Ureter (tissue), 1 donor: ENCODE data around the gene ACVR2B. TPM values are rescaled to one million over a fixed set of nuclear protein-coding genes. Genes with fewer than 3 reads are reported as not detected.

Experiments
- DNase-seq: peaks from one replicate; pipeline ENCODE4 v3.0.0-alpha.2; 2020; ENCODE audit warnings: low spot score
- total RNA-seq: library from RNA; stranded (reverse); gene quantifications from one replicate; pipeline ENCODE4 v1.2.4, GENCODE V29; 2023
- donor health status: DM: yes; HTN: yes; CAD: no.

Gene ACVR2B
- total RNA-seq, 1 donor from 2014 or later = 11.8 TPM

DNA sequence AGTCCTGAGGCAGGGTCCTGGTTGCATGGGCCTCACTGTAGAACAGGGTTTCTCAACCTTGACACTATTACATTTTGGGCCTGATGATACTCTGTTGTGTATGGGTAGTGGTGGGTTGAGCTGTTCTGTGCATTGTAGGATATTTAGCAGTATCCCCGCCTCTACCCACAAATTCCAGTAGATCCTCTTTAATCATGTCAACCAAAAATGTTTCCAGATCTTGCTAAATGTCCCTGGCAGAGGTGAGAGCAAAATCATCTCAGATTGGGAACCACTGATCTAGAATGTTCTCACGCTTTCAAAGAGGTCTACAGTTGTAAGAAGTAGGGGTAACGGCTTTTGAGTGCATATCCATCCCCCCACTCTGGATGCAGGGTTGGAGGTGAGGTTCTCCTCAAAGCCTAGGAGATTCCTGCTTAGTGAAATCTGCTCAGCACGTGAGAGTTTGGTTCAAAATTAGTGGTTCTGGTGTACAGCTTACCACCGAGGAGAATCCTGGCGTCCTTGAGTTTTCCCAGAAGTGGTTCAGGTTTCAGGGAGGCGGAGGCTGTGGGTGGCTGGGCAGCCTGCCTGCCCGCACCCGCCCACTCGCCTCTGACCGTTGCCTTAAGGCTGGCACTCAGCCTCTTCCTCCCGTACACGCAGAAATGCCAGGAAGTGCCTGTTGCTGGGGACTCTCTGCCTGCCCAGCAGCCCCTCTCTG is 5.3 kb downstream of the ACVR2B start:
- peak; percentile 67 for DNase-seq

DNA sequence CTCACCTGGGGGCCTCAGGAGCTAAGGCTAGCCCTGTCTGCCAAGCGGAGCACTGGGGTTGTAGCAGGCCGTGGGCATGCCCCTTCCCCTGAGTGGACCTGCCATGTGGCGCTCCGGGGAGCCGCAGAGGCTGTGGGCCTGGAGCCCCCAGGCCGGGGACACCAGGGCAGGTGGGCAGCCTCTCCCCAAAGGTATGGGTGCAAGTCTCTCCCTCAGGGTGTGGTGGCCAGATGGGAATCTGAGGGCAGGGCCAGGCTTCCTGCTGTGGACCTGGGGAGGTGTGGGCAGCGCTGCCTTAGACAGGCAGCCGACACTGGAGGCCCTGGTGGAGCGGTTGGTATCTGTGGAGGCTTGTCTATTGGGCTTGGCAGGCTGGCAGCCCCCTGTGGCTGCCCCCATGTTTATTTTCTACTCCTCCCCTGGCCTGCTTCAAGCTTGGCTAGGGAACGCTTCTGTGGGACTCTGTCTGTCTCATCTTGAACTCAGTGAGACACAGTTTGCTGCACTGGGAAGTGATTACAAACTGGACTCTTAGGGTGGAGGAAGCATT is 5.9 kb downstream of the ACVR2B start:
- DNase-seq = no peak

- no peak for DNase-seq
These were observed 6.9 kb downstream of the ACVR2B start for GRCh38 chr3:38460377-38461270.

GRCh38 chr3:38465588-38466154 is 12.0 kb downstream of the ACVR2B start:
- no peak for DNase-seq

DNA sequence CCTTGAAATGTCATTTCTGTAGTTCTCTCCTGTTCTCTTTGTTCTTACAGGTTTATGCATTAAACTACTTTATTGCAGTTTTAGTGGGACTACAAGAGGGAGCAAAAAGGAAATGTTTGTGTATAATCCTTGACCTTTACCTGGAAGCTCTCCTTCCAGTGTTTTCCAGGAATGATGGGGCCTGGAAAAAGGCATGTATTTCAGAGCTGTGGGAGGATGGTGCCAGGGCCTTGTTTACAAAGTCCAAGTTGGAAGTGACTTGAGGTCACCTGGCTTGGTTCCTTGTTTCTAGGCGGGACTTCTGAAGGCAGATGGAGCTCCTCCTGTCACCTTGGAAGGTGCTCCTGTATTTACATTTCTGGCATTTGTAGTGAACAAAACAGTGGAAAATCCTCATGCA is 15.1 kb downstream of the ACVR2B start:
- DNase-seq = no peak

GRCh38 chr3:38469852-38470251 is 16.2 kb downstream of the ACVR2B start:
- DNase-seq = no peak

- no peak for DNase-seq
These were observed 17.7 kb downstream of the ACVR2B start for GRCh38 chr3:38471260-38471857.

GRCh38 chr3:38472342-38472741 is 18.7 kb downstream of the ACVR2B start:
- no peak for DNase-seq

DNA sequence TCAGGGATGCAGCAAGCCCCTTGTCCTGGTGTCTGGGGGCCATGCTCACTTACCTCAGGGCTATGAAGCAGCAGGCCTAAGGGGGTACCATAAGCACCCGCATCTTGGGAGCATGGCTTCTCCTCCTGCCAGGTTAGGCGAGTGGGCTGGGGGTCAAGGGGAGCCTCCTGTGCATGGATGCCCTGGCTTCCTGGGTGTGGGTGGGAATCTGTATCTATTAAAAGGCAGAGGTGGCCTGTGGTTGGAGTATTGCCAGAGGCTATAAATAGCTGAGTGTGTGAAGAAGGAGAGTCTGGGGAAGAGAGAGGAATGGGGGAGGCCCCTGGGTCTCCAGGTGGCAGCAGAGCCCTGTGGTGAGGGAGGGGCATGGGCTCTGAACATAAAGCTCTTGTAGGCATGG is 19.5 kb downstream of the ACVR2B start:
- DNase-seq = no peak

DNA sequence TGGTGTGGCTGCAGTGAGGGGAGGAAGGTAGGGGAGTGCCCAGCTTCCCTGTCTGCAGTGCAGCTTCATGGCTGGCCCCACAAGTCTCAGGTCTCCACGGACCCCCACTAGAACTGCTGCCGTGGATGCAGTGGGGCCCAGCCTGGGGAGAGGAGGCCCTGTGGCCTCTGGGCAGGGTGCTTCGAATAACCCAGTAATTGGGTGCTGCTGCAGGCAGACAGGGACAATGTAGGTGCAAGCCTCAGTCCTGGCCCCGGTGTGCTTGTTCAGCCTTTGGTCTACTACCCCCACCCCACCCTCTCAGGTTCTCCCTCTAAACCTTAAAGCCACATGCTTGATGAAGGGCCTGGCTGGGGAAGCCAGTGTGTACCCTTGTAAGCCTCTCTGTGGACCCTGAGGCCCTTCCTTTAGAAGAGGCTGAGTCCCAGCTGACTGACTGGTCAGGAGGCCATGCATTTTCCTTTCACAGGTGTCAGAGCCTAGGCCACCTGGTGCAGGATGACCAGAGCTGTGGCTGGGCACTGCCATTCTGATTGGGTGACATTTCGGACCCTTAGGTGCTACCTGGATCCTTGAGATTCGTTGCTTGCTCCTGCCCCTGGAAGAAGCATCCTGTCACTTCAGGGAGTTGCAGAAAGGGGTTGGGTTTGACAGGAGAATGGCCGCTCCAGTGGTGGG is 21.4 kb downstream of the ACVR2B start:
- DNase-seq = no peak

GRCh38 chr3:38475716-38476115 is 22.0 kb downstream of the ACVR2B start:
- no peak for DNase-seq

- DNase-seq = no peak
These were observed 22.6 kb downstream of the ACVR2B start for GRCh38 chr3:38476157-38476756.

DNA sequence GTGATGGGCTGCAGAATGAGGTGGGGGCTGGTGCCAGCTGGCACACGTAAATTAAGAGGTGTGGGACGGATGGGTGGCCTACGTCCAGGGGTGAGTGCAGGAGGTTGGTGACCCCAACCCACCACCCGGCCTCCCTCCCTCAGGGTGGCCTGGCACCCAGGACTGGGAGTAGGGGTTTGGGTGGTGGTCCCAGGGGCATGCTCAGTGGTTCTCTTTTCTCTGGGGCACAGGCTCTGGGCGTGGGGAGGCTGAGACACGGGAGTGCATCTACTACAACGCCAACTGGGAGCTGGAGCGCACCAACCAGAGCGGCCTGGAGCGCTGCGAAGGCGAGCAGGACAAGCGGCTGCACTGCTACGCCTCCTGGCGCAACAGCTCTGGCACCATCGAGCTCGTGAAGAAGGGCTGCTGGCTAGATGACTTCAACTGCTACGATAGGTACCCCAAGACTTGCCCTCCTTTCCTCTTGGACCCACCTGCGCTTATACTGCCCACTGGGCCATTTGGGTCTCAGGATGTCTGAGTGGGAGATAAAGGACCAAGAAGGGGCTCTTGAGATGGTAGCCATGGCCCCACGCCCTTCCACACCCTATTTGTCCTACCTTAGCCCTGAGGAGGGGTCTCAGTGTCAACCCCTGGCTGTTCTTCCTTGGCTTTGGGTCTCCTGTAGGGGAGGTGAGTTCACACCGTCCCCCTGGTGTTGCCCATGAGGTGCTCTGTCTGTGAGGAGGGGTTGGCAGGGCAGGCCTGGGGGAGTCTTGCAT is 23.5 kb downstream of the ACVR2B start:
- no peak for DNase-seq

GRCh38 chr3:38477839-38478450 is 24.3 kb downstream of the ACVR2B start:
- no peak for DNase-seq

- DNase-seq = no peak
These were observed 25.2 kb downstream of the ACVR2B start for GRCh38 chr3:38478901-38479300.

GRCh38 chr3:38479431-38480092 is 25.9 kb downstream of the ACVR2B start:
- DNase-seq = peak; percentile 71

DNA sequence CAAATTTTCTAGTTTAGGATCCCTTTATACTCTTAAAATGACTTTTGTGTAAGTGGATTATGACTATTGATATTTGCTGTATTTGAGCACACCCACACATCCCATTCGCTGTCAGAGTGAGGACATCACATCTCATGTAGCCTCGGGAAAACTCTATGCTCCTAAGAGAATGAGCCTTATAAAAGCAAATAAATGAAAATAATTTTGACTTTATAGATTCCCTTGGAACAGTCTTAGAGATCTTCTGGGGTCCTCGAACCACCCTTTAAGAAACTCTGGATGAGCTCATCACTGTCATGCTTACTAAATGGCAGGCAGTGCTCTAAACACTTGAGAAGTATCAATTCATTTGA is 26.4 kb downstream of the ACVR2B start:
- DNase-seq = no peak

GRCh38 chr3:38480930-38481329 is 27.2 kb downstream of the ACVR2B start:
- DNase-seq = no peak

GRCh38 chr3:38482951-38483350 is 29.3 kb downstream of the ACVR2B start:
- no peak for DNase-seq
